GM23338 (cell line): ENCODE data around the gene GPR176. TPM values are rescaled to one million over a fixed set of nuclear protein-coding genes. Genes with fewer than 3 reads are reported as not detected.
A peak's percentile ranks its signal among the peaks of the same experiment; 100 is the strongest.

Experiments
- ATAC-seq: fragments of 200-7000 bp; cut with Tn5 transposase; 3 replicates; pipeline ENCODE4 v1.9.1; 2020
- DNase-seq: peaks from one replicate; pipeline ENCODE4 v3.0.0-alpha.2; 2015; ENCODE audit warnings: low spot score
- H2AFZ ChIP-seq: fragments of 200-600 bp; sonication (generic); 2 replicates; pipeline ENCODE4 v1.8.0; 2016; ENCODE audit warnings: antibody characterized with exemption, mild to moderate bottlenecking, moderate library complexity
- H3F3A ChIP-seq: fragments of 200-600 bp; sonication (generic); replicated peaks from 2 replicates; pipeline ENCODE4 v1.8.0; 2017; ENCODE audit warnings: antibody characterized with exemption, mixed run types, low read depth
- H3K27ac ChIP-seq: fragments of 200-600 bp; sonication (generic); 2 replicates; pipeline ENCODE4 v1.6.1; 2016; ENCODE audit warnings: low read depth
- H3K27me3 ChIP-seq: fragments of 200-600 bp; sonication (generic); 2 replicates; pipeline ENCODE4 v1.8.0; 2016; ENCODE audit warnings: mild to moderate bottlenecking, mixed run types, moderate library complexity; ENCODE audit not compliant: insufficient read depth
- H3K36me3 ChIP-seq: fragments of 200-600 bp; sonication (generic); 2 replicates; pipeline ENCODE4 v1.8.0; 2016; ENCODE audit warnings: mild to moderate bottlenecking; ENCODE audit not compliant: insufficient read depth
- H3K4me1 ChIP-seq: fragments of 200-600 bp; sonication (generic); 2 replicates; pipeline ENCODE4 v1.8.0; 2016; ENCODE audit warnings: mild to moderate bottlenecking, moderate library complexity; ENCODE audit not compliant: insufficient read depth
- H3K4me2 ChIP-seq: fragments of 200-600 bp; sonication (generic); 2 replicates; pipeline ENCODE4 v1.7.1; 2017; ENCODE audit warnings: mixed run types
- H3K4me3 ChIP-seq: fragments of 200-600 bp; sonication (generic); 2 replicates; pipeline ENCODE4 v1.6.1; 2016; ENCODE audit warnings: mixed run types
- H3K79me2 ChIP-seq: fragments of 200-600 bp; sonication (generic); replicated peaks from 2 replicates; pipeline ENCODE4 v1.8.0; 2017; ENCODE audit warnings: mild to moderate bottlenecking; ENCODE audit not compliant: insufficient read depth
- H3K9me2 ChIP-seq: fragments of 200-600 bp; sonication (generic); 2 replicates; pipeline ENCODE4 v1.8.0; 2017; ENCODE audit not compliant: insufficient read depth
- H4K20me1 ChIP-seq: fragments of 200-600 bp; sonication (generic); replicated peaks from 2 replicates; pipeline ENCODE4 v1.8.0; 2017; ENCODE audit warnings: mild to moderate bottlenecking; ENCODE audit not compliant: insufficient read depth
- H3K27ac Mint-ChIP-seq: 2 replicates; pipeline ENCODE4 v1.8.0; 2020; ENCODE audit warnings: inconsistent platforms, mild to moderate bottlenecking, moderate library complexity, mixed read lengths
- H3K27me3 Mint-ChIP-seq: 3 replicates; pipeline ENCODE4 v1.8.0; 2022; ENCODE audit warnings: low read depth, mild to moderate bottlenecking, moderate library complexity, mixed read lengths, inconsistent platforms; ENCODE audit not compliant: insufficient read depth, poor library complexity
- H3K36me3 Mint-ChIP-seq: 3 replicates; pipeline ENCODE4 v1.8.0; 2021; ENCODE audit warnings: low read depth, mild to moderate bottlenecking, inconsistent platforms, moderate library complexity, mixed read lengths
- H3K4me1 Mint-ChIP-seq: 3 replicates; pipeline ENCODE4 v1.8.0; 2020; ENCODE audit warnings: mild to moderate bottlenecking, inconsistent platforms, mixed read lengths
- H3K4me3 Mint-ChIP-seq: 3 replicates; pipeline ENCODE4 v1.8.0; 2021; ENCODE audit warnings: moderate library complexity, mild to moderate bottlenecking, inconsistent platforms, mixed read lengths
- H3K9me3 Mint-ChIP-seq: 3 replicates; pipeline ENCODE4 v1.8.0; 2020; ENCODE audit warnings: moderate library complexity, mild to moderate bottlenecking, inconsistent platforms, mixed read lengths
- CREB1 ChIP-seq: fragments of 250-450 bp; sonication (Bioruptor Pico); IDR thresholded peaks from 2 replicates; pipeline ENCODE4 v1.5.0; 2020; ENCODE audit warnings: low read depth, mild to moderate bottlenecking, moderate library complexity
- EZH2 ChIP-seq: fragments of 200-600 bp; sonication (generic); IDR thresholded peaks from one replicate; pipeline ENCODE4 v1.8.0; 2017; ENCODE audit warnings: antibody characterized with exemption, mild to moderate bottlenecking, low read depth; ENCODE audit not compliant: unreplicated experiment
- EZH2phosphoT487 ChIP-seq: fragments of 200-600 bp; sonication (generic); IDR thresholded peaks from one replicate; pipeline ENCODE4 v1.8.1; 2018; ENCODE audit warnings: antibody characterized with exemption; ENCODE audit not compliant: unreplicated experiment
- JUNB ChIP-seq: IDR thresholded peaks from one replicate; pipeline ENCODE4 v1.6.1; 2016; ENCODE audit warnings: antibody characterized with exemption; ENCODE audit not compliant: unreplicated experiment
- POLR2AphosphoS5 ChIP-seq: IDR thresholded peaks from 2 replicates; pipeline ENCODE4 v1.6.1; 2016; ENCODE audit warnings: antibody characterized with exemption, low read depth
- REST ChIP-seq: IDR thresholded peaks from one replicate; pipeline ENCODE4 v1.6.1; 2018; ENCODE audit warnings: antibody characterized with exemption; ENCODE audit not compliant: unreplicated experiment
- STAT1 ChIP-seq: IDR thresholded peaks from one replicate; pipeline ENCODE4 v1.6.1; 2016; ENCODE audit warnings: antibody characterized with exemption; ENCODE audit not compliant: unreplicated experiment
- ZNF114 ChIP-seq: fragments of 250-450 bp; sonication (Bioruptor Pico); IDR thresholded peaks from 2 replicates; pipeline ENCODE4 v1.5.0; 2020; ENCODE audit warnings: mild to moderate bottlenecking, moderate library complexity
- ZNF331 ChIP-seq: fragments of 250-450 bp; sonication (Bioruptor Pico); IDR thresholded peaks from 2 replicates; pipeline ENCODE4 v1.5.0; 2020; ENCODE audit warnings: low read depth, mild to moderate bottlenecking, moderate library complexity
- polyA plus RNA-seq: library from polyadenylated mRNA; unstranded; fragments of >200 nt; fragmentation: Nextera tagmentation; extraction: Ambion mirVana; gene quantifications from 2 replicates; pipeline ENCODE4 v1.2.1, GENCODE V29; 2016
- total RNA-seq: library from RNA; depleted of rRNA; stranded (reverse); fragments of >200 nt; shearing (Covaris generic); gene quantifications from 2 replicates; pipeline ENCODE4 v1.2.3, GENCODE V29; 2014
- TF ChIP-seq, protein P1 (sequence below), 2 experiments: fragments of 200-600 bp in 1 of 2; sonication (generic) in 1 of 2; conservative IDR thresholded peaks; 2 replicates each; pipeline versions ENCODE4 v1.5.1 to v1.6.1; 2016 to 2017; ENCODE audit warnings: antibody characterized with exemption in 2 of 2, low read depth in 2 of 2, mild to moderate bottlenecking in 2 of 2, moderate library complexity in 1 of 2
- TF ChIP-seq, protein P2 (sequence below): IDR thresholded peaks from 2 replicates; pipeline ENCODE4 v1.6.1; 2016; ENCODE audit warnings: antibody characterized with exemption

GPR176 gene
- total and polyA plus RNA-seq, 2 experiments from 2014 or later = 60.0 to 248 TPM

- TF ChIP-seq EZH2phosphoT487 = no peak
- TF ChIP-seq, protein P1, sequence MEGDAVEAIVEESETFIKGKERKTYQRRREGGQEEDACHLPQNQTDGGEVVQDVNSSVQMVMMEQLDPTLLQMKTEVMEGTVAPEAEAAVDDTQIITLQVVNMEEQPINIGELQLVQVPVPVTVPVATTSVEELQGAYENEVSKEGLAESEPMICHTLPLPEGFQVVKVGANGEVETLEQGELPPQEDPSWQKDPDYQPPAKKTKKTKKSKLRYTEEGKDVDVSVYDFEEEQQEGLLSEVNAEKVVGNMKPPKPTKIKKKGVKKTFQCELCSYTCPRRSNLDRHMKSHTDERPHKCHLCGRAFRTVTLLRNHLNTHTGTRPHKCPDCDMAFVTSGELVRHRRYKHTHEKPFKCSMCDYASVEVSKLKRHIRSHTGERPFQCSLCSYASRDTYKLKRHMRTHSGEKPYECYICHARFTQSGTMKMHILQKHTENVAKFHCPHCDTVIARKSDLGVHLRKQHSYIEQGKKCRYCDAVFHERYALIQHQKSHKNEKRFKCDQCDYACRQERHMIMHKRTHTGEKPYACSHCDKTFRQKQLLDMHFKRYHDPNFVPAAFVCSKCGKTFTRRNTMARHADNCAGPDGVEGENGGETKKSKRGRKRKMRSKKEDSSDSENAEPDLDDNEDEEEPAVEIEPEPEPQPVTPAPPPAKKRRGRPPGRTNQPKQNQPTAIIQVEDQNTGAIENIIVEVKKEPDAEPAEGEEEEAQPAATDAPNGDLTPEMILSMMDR (conservative IDR thresholded peaks at IDR 0.05; ENCODE audit: low read depth in 2 of 2) = peak; percentile 43 to 47
- TF ChIP-seq, protein P2, sequence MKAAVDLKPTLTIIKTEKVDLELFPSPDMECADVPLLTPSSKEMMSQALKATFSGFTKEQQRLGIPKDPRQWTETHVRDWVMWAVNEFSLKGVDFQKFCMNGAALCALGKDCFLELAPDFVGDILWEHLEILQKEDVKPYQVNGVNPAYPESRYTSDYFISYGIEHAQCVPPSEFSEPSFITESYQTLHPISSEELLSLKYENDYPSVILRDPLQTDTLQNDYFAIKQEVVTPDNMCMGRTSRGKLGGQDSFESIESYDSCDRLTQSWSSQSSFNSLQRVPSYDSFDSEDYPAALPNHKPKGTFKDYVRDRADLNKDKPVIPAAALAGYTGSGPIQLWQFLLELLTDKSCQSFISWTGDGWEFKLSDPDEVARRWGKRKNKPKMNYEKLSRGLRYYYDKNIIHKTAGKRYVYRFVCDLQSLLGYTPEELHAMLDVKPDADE = no peak
- no peak for TF ChIP-seq EZH2
- TF ChIP-seq POLR2AphosphoS5 = no peak; the same call in 1 of the 2 replicates
- no peak for TF ChIP-seq REST
- TF ChIP-seq ZNF114 (CRISPR knock-in tag) = no peak
- TF ChIP-seq STAT1 = no peak
- no peak for TF ChIP-seq ZNF331 (CRISPR knock-in tag)
These were observed 32.2 kb downstream of the GPR176 start (continued) for GRCh38 chr15:39887832-39888231.

DNA sequence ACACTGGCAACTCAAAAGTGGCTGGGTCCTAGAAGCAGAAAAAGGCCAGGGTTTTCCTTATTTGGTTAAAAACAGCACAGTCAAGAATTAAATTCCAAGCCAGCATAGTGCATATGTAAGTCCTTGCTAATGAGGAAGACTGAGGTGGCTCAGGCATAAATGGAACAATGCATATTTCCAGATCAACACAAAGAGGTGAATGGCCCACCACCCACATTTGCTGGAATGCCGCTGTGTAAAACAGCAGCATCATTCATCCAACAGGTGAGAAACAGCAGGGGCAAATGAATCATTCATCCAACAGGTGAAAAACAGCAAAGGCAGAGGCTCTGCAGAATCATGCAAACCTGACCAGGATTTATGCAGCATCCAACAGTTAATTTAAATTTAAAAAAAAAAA, 32.9 kb downstream of the GPR176 start:
- H3K27me3 ChIP-seq = no peaks in the 10 kb centered on the region
- no peaks in the 10 kb centered on the region for H3K9me3 Mint-ChIP-seq
- H3K4me1 ChIP-seq = peaks cover 77% of the 10 kb centered on the region
- H4K20me1 ChIP-seq = no peaks in the 10 kb centered on the region
- no peak overlapping the region for H2AFZ ChIP-seq
- 0 out of 3 replicates have a peak overlapping the region, but pooled peaks have one; percentile 53 for H3K4me3 Mint-ChIP-seq
- H3F3A ChIP-seq = peaks cover 20% of the 10 kb centered on the region; the same call in 1 of the 2 replicates
- peaks cover 81% of the 10 kb centered on the region for H3K4me1 Mint-ChIP-seq
- peak overlapping the region; percentile 99 for H3K27ac Mint-ChIP-seq
- no peaks in the 10 kb centered on the region for H3K9me2 ChIP-seq
- H3K4me2 ChIP-seq = no peak overlapping the region
- DNase-seq (peak; percentile 92), ATAC-seq (peak; percentile 80)
- H3K4me3 ChIP-seq = no peak overlapping the region
- H3K27me3 Mint-ChIP-seq = peaks cover 16% of the 10 kb centered on the region
- H3K36me3 Mint-ChIP-seq = peaks cover 57% of the 10 kb centered on the region
- peak overlapping the region; percentile 98 for H3K27ac ChIP-seq
- H3K79me2 ChIP-seq = peaks cover 64% of the 10 kb centered on the region
- no peaks in the 10 kb centered on the region for H3K36me3 ChIP-seq
- TF ChIP-seq, protein P1 (conservative IDR thresholded peaks at IDR 0.05; ENCODE audit: low read depth in 2 of 2) = peak in 1 of 2 experiments; percentile 17; a peak in 2 of 4 replicates
- TF ChIP-seq CREB1 = peak; percentile 75
- TF ChIP-seq EZH2phosphoT487 = no peak
- TF ChIP-seq STAT1 = no peak
- peak; percentile 23 for TF ChIP-seq REST
- TF ChIP-seq JUNB = no peak
- TF ChIP-seq, protein P2 = peak; percentile 5; the same call in 1 of the 2 replicates
- peak; percentile 42; the same call in 1 of the 2 replicates for TF ChIP-seq POLR2AphosphoS5
- TF ChIP-seq ZNF331 (CRISPR knock-in tag) = no peak
